PC-3 (cell line): Measurements from ENCODE around the gene EFR3B. TPM values are rescaled to one million over a fixed set of nuclear protein-coding genes. Genes with fewer than 3 reads are reported as not detected.

ENCODE experiments used
- ATAC-seq: fragments of 200-7000 bp; cut with Tn5 transposase; 2 replicates; pipeline ENCODE4 v1.9.1; 2020; ENCODE audit warnings: mild to moderate bottlenecking, moderate library complexity
- BruUV-seq: library from RNA; stranded (reverse); fragments of 400-500 nt; replicated peaks from 2 replicates; lab custom pipeline; 2021; lab: Mats Ljungman, UMichigan
- CTCF ChIA-PET: fragments of 300-600 bp; sonication (Branson Sonifier 250); formaldehyde crosslinking; loops from one replicate; lab custom pipeline; 2022; ENCODE audit warnings: antibody characterized with exemption; lab: Charles Lee
- POLR2A ChIA-PET: fragments of 300-600 bp; sonication (Branson Sonifier 250); formaldehyde crosslinking; loops from one replicate; lab custom pipeline; 2022; ENCODE audit warnings: antibody characterized with exemption; ENCODE audit not compliant: unreplicated experiment; lab: Charles Lee
- DNase-seq: peaks from one replicate; pipeline ENCODE4 v3.0.0-alpha.2; 2015
- H2AFZ ChIP-seq: fragments of 300-600 bp; sonication (generic); 2 replicates; pipeline ENCODE4 v1.6.0; 2016; ENCODE audit warnings: antibody characterized with exemption, low read length
- H3F3A ChIP-seq: fragments of 300-600 bp; sonication (generic); one replicate; pipeline ENCODE4 v1.6.0; 2017; ENCODE audit warnings: antibody characterized with exemption, low read length, control low read depth, mild to moderate bottlenecking; ENCODE audit not compliant: unreplicated experiment
- H3K27ac ChIP-seq: fragments of 300-600 bp; sonication (generic); 2 replicates; pipeline ENCODE4 v1.5.1; 2016; ENCODE audit warnings: mild to moderate bottlenecking, low read length
- H3K27me3 ChIP-seq: fragments of 300-600 bp; sonication (generic); 2 replicates; pipeline ENCODE4 v1.6.1; 2016; ENCODE audit warnings: low read length, mixed read lengths
- H3K36me3 ChIP-seq: fragments of 300-600 bp; sonication (generic); 2 replicates; pipeline ENCODE4 v1.6.1; 2016; ENCODE audit warnings: low read depth, mixed run types, low read length, mixed read lengths
- H3K4me1 ChIP-seq: fragments of 300-600 bp; sonication (generic); 2 replicates; pipeline ENCODE4 v1.5.1; 2016; ENCODE audit warnings: low read length; ENCODE audit not compliant: insufficient read depth
- H3K4me2 ChIP-seq: fragments of 300-600 bp; sonication (generic); 2 replicates; pipeline ENCODE4 v1.6.0; 2016; ENCODE audit warnings: low read length
- H3K4me3 ChIP-seq: fragments of 300-600 bp; sonication (generic); 2 replicates; pipeline ENCODE4 v1.5.1; 2016; ENCODE audit warnings: mild to moderate bottlenecking, low read length, mixed read lengths
- H3K79me2 ChIP-seq: fragments of 300-600 bp; sonication (generic); 2 replicates; pipeline ENCODE4 v1.6.1; 2017; ENCODE audit warnings: low read length, mixed read lengths
- H3K9ac ChIP-seq: fragments of 300-600 bp; sonication (generic); 2 replicates; pipeline ENCODE4 v1.6.0; 2016; ENCODE audit warnings: mild to moderate bottlenecking, low read length
- H3K9me2 ChIP-seq: fragments of 300-600 bp; sonication (generic); replicated peaks from 2 replicates; pipeline ENCODE4 v1.6.1; 2016; ENCODE audit warnings: mixed run types, low read length, mixed read lengths
- H3K9me3 ChIP-seq: fragments of 300-600 bp; sonication (generic); 2 replicates; pipeline ENCODE4 v1.6.1; 2016; ENCODE audit warnings: low read length, mixed read lengths
- H4K20me1 ChIP-seq: fragments of 300-600 bp; sonication (generic); 2 replicates; pipeline ENCODE4 v1.6.1; 2016; ENCODE audit warnings: low read length, mixed read lengths
- CTCF ChIP-seq: fragments of 300-600 bp; sonication (generic); conservative IDR thresholded peaks from 2 replicates; pipeline ENCODE4 v1.5.1; 2017; ENCODE audit warnings: antibody characterized with exemption, low read depth, mild to moderate bottlenecking, low read length
- EZH2 ChIP-seq: fragments of 300-600 bp; sonication (generic); IDR thresholded peaks from one replicate; pipeline ENCODE4 v1.6.1; 2017; ENCODE audit warnings: antibody characterized with exemption, mild to moderate bottlenecking, low read length; ENCODE audit not compliant: unreplicated experiment
- EZH2phosphoT487 ChIP-seq: fragments of 300-600 bp; sonication (generic); IDR thresholded peaks from 2 replicates; pipeline ENCODE4 v1.6.1; 2018; ENCODE audit warnings: mild to moderate bottlenecking, antibody characterized with exemption, low read length, borderline replicate concordance
- intact Hi-C: fragments of 100-400 bp; cut with micrococcal nuclease; formaldehyde crosslinking; loops from 2 replicates; pipeline ENCODE4 v1.9.0; 2023
- total RNA-seq: library from RNA; depleted of rRNA; stranded (reverse); fragments of >200 nt; gene quantifications from 2 replicates; pipeline ENCODE4 v1.2.3, GENCODE V29; 2014

The EFR3B gene
- total RNA-seq, 1 experiment from 2014 or later, result 4.6 TPM

GRCh38 chr2:25177211-25177611 is 135.3 kb downstream of the EFR3B start:
- Histone ChIP-seq H2AFZ (no peak overlapping the region), H3K9me2 (no peaks in the 10 kb centered on the region), H4K20me1 (no peaks in the 10 kb centered on the region), H3K4me2 (no peak overlapping the region), H3F3A (no peaks in the 10 kb centered on the region), H3K27me3 (peaks cover 16% of the 10 kb centered on the region; the same call in 1 of the 2 replicates), H3K9ac (no peak overlapping the region), H3K4me1 (no peaks in the 10 kb centered on the region), H3K79me2 (no peaks in the 10 kb centered on the region), H3K9me3 (no peaks in the 10 kb centered on the region), H3K27ac (no peak overlapping the region), H3K4me3 (no peak overlapping the region), H3K36me3 (no peaks in the 10 kb centered on the region)
- ATAC-seq (no peak), DNase-seq (no peak)
- intact Hi-C loops, result no loop called here
- TF ChIP-seq CTCF (no peak), EZH2phosphoT487 (no peak), EZH2 (no peak)
- BruUV-seq, result no TSS peak
- CTCF ChIA-PET, result no interaction called here
- POLR2A ChIA-PET, result no interaction called here

GRCh38 chr2:25178976-25179375 is 137.1 kb downstream of the EFR3B start:
- no peaks in the 10 kb centered on the region for H3K9me3 ChIP-seq
- CTCF ChIA-PET, result interaction anchor here (1.1 kb wide), 1 partner anchor 13 kb away, joined by 10 read pairs; no protein-coding TSS in a partner anchor
- BruUV-seq, result no TSS peak
- H3K27ac ChIP-seq, result no peak overlapping the region
- no peaks in the 10 kb centered on the region for H4K20me1 ChIP-seq
- H3K9me2 ChIP-seq, result no peaks in the 10 kb centered on the region
- ATAC-seq (no peak), DNase-seq (no peak)
- H3K36me3 ChIP-seq, result no peaks in the 10 kb centered on the region
- no peaks in the 10 kb centered on the region for H3F3A ChIP-seq
- intact Hi-C loops, result no loop called here
- POLR2A ChIA-PET, result no interaction called here
- no peak for TF ChIP-seq EZH2
- no peak for TF ChIP-seq EZH2phosphoT487
- TF ChIP-seq CTCF, result no peak
- no peak overlapping the region for H2AFZ ChIP-seq
- H3K79me2 ChIP-seq, result no peaks in the 10 kb centered on the region
- no peaks in the 10 kb centered on the region for H3K4me1 ChIP-seq
- peaks cover 16% of the 10 kb centered on the region; the same call in 1 of the 2 replicates for H3K27me3 ChIP-seq
- no peak overlapping the region for H3K4me2 ChIP-seq
- H3K9ac ChIP-seq, result no peak overlapping the region
- no peak overlapping the region for H3K4me3 ChIP-seq

- ChIA-PET POLR2A (no interaction called here), CTCF (interaction anchor here (0.6 kb wide), 1 partner anchor 10 kb away, joined by 3 read pairs; no protein-coding TSS in a partner anchor)
- H3K9ac ChIP-seq, result no peak overlapping the region
- no TSS peak for BruUV-seq
- no peaks in the 10 kb centered on the region for H3K9me3 ChIP-seq
- DNase-seq, result peak; percentile 56
- no peak overlapping the region for H3K4me2 ChIP-seq
- intact Hi-C loops, result no loop called here
- H3K79me2 ChIP-seq, result no peaks in the 10 kb centered on the region
- peak overlapping the region; percentile 34; the same call in 1 of the 2 replicates for H2AFZ ChIP-seq
- H3K4me1 ChIP-seq, result no peaks in the 10 kb centered on the region; the same call in 1 of the 2 replicates
- H3K4me3 ChIP-seq, result no peak overlapping the region
- H3K27me3 ChIP-seq, result 0 out of 2 replicates have a peak, but pooled peaks cover 2% of the 10 kb centered on the region
- TF ChIP-seq CTCF, result no peak
- no peak for TF ChIP-seq EZH2phosphoT487
- no peak for TF ChIP-seq EZH2
- H3K9me2 ChIP-seq, result no peaks in the 10 kb centered on the region
- ATAC-seq, result peak; percentile 57
- no peaks in the 10 kb centered on the region for H3F3A ChIP-seq
- H3K27ac ChIP-seq, result no peak overlapping the region
- H4K20me1 ChIP-seq, result no peaks in the 10 kb centered on the region
- no peaks in the 10 kb centered on the region for H3K36me3 ChIP-seq
Measured at GRCh38 chr2:25184254-25184653, 142.4 kb downstream of the EFR3B start.
